GM21381 (cell line): Measurements from ENCODE around the gene NEK6.

Source experiments
- ATAC-seq: cut with Tn5 transposase; IDR thresholded peaks from one replicate; pipeline ENCODE4 v1.9.1; 2021; ENCODE audit warnings: mild to moderate bottlenecking, moderate library complexity; ENCODE audit not compliant: unreplicated experiment

The NEK6 gene

DNA sequence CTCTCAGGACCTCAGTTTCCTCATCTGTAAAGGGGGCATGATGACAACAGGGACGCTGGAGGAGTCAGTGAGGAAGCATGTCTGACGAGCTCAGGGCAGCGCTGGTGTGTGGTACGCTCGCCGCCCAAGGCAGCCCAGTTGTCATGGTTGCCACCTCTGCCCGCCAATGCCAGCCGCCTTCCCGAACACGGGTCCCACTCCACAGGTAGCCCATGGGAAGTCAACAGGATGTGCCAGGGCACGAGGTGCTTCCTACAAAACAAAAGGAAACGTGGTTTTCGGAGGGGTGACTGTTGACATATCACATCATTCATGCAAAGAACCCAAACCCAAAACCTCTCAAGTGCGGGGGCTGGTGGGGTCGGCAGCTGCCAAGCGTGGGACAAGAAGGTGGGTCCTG lies 58.1 kb downstream of the NEK6 start:
- no peak for ATAC-seq

GRCh38 chr9:124320062-124320973 lies 62.6 kb downstream of the NEK6 start:
- ATAC-seq = no peak

DNA sequence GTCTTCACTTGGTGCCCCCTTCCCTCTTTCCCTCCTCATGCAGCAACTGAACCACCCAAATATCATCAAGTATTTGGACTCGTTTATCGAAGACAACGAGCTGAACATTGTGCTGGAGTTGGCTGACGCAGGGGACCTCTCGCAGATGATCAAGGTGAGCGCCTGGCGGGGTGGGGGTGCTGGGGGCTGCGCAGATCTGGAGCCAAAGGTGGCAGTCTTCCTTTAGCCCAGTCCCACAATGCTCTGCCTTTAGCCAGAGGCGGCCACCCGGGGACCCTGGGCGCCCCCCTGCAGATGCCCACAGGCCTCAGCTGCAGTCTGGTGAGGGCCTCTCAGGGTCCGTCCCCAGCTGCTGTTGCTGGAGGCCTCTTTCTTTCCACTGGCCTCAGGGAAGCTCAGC lies 63.7 kb downstream of the NEK6 start:
- no peak for ATAC-seq

GRCh38 chr9:124321935-124322334 lies 64.2 kb downstream of the NEK6 start:
- ATAC-seq = no peak

DNA sequence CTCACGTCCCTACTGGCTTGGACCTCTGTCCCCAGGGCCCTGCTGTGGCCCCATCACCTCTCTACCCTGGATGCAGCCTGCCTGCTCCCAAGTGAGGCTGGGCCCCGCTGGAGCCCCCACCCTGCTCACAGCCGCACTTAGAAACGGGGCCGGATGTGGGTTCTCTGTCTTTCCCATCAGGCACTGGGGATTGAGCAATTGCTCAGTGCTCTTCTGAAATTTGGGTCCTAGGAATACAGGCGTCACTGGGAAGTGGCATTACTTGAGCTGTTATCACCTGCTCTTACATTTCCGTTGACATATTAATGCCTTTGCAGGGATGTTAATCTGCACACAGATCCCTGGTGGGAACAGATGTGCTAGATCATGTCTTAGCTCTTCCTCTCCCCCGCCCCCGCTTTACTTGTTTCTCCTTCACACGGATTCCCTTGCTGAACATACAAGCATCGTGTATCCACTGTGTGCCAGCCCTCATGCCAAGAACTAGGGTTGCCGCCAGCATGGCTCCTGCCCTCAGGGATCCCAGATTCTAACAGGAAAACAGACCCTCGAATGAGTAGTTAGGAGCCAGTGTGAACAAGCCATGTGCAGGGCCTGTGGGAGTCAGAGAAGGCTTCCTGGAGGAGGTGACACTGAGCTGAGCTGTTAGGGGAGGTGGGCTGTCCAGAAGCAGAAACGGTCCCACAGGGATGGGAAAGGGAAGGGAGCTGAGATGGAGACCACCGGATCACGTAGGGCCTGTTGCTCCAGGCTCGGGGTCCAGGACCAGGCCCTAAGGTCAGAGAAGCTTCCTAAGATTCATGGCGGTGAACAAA lies 65.1 kb downstream of the NEK6 start:
- no peak for ATAC-seq

GRCh38 chr9:124323904-124324303 lies 66.2 kb downstream of the NEK6 start:
- no peak for ATAC-seq

- no peak for ATAC-seq
These were observed 68.1 kb downstream of the NEK6 start for GRCh38 chr9:124325816-124326215.

DNA sequence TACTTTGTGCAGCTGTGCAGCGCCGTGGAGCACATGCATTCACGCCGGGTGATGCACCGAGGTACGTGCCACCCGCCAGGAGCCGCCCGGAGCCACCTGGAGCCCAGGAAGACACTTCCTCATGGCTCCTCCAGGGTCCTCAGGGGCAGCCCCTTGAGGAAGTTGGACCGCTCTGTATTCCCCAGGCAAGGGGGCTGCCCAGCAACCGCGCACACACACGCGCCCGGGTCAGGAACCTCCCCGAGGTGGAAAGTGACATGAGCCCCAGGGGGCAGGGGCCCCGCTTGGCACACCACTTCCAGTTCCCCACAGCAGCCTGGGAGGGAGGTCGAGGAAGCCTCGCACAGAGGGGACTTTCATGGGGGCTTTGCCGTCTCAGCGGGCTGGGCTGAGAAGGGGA lies 68.6 kb downstream of the NEK6 start:
- ATAC-seq = no peak

DNA sequence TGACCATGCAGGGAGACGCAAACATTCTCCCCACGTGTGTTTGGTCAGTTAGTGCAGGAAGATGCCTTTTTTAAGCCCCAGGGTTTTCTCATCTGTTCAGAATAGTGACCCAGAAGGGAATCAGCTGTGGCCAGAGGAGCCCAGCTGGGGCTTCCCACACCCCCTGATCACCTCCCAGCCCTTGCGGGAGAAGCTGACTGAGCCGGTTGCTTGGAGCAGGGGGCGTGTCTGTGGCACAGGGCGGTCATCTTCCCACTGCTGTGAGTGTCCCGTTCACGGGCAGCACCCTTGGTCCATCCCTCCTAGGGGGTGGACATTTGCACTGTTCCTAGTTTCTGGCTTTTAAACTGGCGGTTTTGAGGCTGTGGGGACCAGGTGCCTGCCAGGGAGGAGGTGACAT lies 69.7 kb downstream of the NEK6 start:
- no peak for ATAC-seq

GRCh38 chr9:124328285-124328684 lies 70.5 kb downstream of the NEK6 start:
- no peak for ATAC-seq

GRCh38 chr9:124329206-124329792 lies 71.5 kb downstream of the NEK6 start:
- ATAC-seq = no peak

DNA sequence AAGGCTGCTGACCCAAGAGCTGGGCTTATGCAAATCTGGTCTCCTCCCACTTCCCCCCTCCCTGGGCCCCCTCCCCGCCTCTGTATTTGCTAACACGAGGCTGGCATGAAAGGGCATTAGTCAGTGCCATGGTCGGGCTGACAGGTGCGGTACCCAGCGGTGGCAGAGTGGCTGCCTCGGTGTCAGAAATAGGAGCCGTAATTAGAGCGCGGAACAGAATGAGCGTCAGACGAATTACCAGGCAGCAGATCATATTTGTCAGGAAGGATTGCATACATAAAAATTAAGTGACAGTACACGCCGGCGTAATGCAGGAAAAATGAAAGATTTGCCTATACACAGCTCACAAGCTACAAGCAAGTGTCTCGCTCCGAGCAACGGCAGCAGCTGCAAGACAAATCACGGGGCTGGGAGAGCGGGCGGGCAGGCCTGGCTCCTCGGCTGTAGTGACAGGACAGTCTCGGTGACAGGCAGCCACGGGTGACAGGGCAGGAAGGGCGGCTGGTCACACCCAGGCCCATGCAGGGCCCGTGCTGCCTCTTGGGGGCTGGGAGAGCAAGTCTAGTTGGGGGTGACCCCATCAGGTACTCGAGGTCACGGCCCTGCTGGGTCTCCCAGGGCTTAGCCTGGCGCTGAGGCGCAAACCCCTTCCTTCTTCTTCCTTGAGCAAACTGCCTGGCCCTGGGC lies 72.4 kb downstream of the NEK6 start:
- ATAC-seq = no peak

- ATAC-seq = no peak
These were observed 73.8 kb downstream of the NEK6 start for GRCh38 chr9:124331580-124331979.

DNA sequence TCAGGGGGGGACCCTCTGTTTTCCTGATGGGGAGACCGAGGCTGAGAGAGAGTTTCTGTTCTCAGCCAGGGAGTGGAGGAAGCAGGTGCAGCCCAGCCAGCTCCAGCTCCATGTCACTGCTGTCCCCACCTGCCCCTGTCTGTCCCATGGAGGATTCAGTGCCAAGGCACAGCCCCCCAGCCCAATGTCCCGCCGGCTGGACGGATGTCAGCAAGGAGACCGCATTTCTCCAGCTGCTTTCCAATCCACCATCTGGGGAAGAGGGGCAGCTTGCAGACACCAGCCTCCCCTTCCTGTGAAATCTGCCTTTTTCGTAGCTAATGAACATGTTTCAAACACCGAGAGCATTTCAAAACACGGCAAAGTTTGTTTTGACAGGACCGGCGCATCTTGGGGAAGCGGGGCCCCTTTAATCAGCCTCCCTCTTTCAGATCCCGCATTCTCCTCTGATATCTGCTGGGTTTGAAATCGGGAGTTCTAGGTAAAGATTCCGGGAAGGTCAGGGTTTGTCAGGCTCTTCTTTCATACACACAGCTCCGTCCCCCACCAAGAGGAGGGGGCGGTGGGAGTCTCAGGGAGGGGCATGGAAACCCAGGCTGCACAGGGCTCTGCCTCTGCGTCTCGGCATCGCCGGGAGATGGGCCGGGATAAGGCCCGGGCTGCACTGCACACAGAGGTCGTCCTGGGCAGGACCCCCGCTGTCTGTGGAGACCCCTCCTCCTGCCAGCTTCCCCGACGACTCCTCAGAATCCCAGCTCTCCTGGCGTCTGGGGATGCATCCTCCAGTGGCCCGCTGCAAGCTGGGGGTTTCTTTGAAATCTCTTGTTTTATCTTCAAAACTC lies 74.8 kb downstream of the NEK6 start:
- ATAC-seq = no peak

DNA sequence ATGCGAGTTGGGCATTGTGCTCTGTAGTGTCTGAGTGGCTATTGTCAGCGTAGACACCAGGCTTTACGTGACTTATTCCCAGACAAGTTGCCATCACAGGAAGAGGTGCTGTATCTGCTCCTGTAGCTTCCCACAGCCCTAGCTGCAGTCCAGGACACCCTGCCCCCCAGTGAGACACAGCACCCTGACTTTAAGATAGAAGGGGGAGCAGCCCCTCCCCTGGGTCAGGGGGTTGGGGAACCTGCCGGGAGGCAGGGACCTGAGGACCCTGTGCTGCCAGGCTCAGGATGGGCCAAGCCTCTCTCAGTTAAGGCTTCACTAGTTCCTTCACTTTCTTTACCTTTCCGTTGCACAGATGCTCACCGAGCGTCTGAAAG lies 75.4 kb downstream of the NEK6 start:
- ATAC-seq = no peak

DNA sequence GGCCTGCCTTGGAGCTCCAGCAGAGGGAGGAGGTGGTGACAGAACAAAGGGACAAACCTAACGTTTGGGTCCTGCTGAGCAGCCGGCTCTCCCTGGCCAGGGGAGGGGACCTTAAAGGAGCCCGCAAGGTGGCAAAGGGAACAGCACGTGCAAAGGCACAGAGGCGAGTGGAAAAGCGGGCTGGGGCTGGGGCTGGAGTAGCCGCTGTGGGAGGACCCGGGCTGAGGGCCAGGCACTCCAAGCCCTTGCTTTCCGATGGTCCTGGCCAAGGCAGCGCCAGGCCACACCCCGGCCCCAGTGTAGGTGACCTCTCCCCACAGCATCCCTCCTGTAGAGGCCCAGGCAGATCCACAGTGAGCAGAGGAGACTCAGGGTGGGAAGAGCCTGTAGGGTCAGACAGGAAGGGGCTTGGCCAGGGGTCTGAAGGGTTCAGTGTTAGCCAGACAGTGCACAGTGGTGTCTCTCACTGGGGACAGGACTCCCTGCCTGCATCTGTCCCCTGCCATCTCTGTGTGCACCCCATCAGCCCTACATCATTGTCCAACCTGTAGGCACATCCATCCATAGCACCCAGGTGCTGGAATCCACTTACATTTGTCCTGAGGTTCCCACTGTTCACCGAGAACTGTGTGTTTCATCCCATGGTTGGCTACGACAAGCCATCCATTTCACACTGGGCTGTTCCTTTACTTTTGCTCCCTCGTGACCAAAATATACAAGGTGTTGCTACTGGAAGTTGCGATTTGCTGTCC lies 77.0 kb downstream of the NEK6 start:
- no peak for ATAC-seq

- ATAC-seq = no peak
These were observed 77.6 kb downstream of the NEK6 start for GRCh38 chr9:124335320-124335707.

DNA sequence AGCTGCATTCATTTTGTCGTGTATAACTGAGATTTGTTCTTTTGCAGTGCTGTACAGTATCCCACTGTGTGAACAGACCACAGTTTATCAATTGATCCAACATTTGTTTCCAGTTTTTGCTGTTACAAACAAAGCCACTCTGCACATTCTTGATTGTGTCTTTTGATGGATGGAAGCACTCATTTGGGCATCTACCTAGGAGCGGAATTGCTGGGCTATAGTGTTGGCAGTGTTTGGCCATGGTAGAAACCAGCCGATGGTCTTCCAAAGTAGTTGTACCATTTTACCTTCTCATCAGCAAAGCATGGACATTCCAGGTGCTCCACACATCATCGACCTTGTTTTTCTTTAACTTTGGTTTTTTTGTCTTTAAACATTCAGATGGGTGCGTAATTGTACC lies 79.8 kb downstream of the NEK6 start:
- no peak for ATAC-seq

- no peak for ATAC-seq
These were observed 81.9 kb downstream of the NEK6 start for GRCh38 chr9:124339603-124340146.
